Cerebellar nuclear complex (tissue), 1 donor: ENCODE data around the gene ZCCHC7.
"Not testable (repeated sequence)": the region's sequence is repeated elsewhere in the genome, so short reads cannot be mapped to it uniquely, and the experiment has no call there.

Source experiments
- DNase-seq, 2 experiments: peaks; one replicate each; lab custom pipeline; 2025; lab: John Stamatoyannopoulos, UW

ZCCHC7 gene

DNA sequence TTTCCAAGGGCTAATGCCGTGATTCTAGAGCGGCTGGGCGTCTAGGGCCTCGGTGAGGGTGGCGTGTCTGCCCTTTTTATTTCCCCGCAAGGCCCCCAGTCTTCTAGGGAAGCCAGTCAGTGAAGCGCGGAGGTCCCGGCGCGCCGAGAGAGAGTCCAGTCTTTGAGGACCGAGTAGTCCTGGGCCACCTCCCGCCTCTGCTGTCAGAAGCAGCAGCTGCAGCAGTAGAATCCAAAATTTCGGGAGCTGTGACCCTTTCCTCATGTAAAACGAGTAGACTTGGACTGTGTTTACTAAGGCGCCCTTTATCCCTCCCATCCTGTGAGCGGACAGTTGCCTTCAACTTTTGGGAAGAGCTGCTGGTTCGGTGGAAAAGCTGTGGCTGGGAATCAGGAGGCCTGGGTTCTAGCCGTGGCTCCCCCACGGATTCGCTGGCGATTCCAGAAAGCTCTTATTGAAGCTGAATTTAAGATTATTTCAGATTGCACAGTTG lies 515 bp downstream of the ZCCHC7 start:
- DNase-seq = not testable (repeated sequence)

DNA sequence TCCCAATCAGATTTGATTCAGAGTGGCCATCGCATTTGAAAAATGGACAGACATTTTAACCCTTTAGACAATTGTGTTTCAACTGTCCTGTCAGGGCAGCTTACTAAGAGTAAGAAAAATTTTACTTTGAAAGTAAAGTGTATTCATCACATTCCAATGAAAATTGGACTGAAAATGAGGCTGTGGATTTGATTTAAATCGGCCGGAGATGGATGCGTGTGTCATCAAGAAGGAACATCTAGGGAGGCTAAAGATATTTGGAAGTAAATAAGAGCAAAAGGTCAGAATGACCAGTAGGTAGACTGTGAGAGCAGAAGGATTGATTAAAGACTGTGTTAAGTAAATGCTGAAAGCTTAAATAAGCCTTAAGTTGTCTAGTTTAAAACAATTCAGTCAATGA lies 1.5 kb downstream of the ZCCHC7 start:
- DNase-seq = no peak

DNA sequence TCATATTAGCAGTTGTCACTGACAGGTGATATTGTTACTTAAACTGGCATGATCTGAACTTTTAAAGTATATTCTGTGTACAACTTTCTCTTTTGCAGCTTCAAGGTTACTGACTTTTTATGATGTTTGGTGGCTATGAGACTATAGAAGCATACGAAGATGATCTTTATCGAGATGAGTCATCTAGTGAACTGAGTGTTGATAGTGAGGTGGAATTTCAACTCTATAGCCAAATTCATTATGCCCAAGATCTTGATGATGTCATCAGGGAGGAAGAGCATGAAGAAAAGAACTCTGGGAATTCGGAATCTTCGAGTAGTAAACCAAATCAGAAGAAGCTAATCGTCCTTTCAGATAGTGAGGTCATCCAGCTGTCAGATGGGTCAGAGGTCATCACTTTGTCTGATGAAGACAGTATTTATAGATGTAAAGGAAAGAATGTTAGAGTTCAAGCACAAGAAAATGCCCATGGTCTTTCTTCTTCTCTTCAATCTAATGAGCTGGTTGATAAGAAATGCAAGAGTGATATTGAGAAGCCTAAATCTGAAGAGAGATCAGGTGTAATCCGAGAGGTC lies 5.9 kb downstream of the ZCCHC7 start:
- DNase-seq = no peak

GRCh38 chr9:37127018-37127417 lies 6.6 kb downstream of the ZCCHC7 start:
- no peak for DNase-seq

GRCh38 chr9:37128051-37128450 lies 7.7 kb downstream of the ZCCHC7 start:
- DNase-seq = no peak

DNA sequence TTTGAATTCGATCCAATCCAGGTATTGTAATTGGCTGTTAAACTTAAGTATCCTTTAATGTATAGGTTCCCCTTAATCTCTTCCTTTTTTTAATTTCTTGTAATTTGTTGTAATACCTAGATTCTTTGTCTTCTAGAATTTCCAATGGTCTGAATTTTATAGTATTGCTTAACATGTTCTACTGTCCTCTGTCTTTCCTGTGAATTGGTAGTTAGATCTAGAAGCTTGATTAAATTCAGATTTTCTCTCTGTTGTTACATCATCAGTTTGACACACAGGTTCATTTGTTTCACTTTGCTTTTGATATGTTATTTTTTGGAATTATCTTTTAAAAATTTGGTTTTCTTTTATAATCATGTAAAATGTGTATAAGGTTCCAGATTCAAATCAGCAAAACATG lies 13.8 kb downstream of the ZCCHC7 start:
- no peak for DNase-seq

GRCh38 chr9:37141015-37141414 lies 20.6 kb downstream of the ZCCHC7 start:
- no peak for DNase-seq

DNA sequence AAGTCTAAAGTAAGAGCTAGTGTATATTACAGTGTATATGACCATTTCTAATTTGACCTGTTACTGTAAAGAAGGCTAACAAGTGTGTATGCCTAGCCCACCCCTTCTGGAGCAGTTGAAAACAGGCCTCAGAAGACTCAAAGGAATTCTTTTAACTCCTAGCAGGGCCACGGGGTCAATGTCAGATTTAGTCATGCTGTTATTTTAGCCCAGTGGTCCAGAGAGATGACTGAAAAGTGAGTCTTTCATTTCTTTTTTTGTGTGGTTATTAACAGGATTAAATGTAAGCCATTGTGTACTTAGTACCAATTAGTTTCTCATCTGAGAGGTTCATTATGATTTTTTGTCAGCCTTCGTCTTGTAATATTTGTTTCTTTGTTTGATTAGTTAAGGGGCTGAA lies 24.4 kb downstream of the ZCCHC7 start:
- no peak for DNase-seq

DNA sequence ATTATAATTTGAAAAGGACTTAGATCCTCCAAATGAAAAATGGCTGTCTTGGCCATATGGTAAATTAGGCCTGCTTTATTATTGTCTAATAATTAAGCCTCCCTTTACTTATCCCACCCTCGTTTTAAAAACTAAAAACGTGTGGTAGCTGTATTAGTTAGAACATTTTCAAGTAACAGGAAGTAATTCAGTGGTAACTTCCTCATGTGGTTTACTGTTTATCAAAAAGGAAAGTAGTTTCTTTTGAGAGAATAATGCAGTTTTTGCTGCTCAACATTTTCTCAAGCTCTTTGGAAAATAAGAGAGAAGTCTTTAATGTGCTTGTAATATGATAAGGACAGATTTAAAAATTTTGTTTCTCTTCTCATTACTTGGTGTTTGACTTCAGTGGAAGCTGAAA lies 26.0 kb downstream of the ZCCHC7 start:
- DNase-seq = no peak

DNA sequence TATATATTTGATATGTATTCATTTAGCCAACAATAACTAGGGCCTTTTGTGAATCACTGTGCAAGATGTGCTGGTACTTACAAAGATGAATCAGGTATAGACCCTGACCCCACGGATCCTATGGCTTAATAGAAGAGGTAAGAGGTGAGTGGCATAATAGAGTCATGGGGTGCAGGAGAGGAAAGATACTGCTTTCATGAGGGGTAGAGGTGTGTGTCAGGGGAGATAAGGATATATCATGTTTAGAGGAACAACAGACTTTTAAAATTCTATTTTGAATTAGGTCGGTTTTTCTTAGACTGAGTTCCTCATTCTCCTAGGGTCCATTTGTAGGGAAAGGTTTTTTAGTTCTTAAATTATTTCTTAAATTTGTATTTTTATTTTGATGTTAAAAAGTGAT lies 27.8 kb downstream of the ZCCHC7 start:
- DNase-seq = no peak

GRCh38 chr9:37149666-37150308 lies 29.4 kb downstream of the ZCCHC7 start:
- no peak for DNase-seq

DNA sequence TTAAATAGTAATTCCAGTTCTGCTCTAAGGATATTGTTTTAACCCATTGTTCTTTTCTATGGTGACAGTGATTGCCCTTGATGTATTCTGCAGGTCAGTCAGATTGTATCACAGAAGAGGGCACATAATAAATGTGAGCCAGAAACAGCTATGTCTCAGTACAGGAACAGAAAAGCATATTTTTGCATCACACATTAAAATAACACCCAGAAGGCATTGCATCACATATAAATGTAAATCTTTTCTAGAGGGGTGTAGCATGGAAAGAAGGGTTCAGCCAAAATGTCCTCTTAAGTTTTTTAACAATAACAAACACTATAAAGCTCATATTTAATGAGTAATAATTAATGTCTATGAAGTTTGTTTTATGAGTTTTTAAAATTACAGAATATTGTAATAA lies 30.0 kb downstream of the ZCCHC7 start:
- DNase-seq = no peak

DNA sequence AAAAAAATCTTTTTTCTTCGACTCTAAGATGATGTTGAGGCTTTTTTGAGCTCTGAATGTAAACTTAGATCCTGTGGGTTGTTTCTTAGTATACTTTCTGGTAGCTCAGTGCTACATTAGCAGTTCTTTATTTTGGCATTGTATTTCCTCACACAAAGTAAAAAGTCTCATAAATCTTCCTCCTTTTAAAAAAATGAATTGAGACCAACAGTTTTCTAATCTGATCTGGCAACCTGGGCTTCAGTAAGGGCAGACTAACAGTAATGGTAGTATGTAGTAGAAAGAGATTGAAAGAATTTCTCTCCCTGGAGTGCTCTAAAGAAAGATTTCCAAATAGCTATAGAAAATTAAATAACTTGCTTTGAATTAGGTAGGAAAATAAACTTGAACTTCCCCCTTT lies 31.4 kb downstream of the ZCCHC7 start:
- DNase-seq = no peak

- DNase-seq = no peak
Observed at GRCh38 chr9:37152365-37152764, 32.0 kb downstream of the ZCCHC7 start.

DNA sequence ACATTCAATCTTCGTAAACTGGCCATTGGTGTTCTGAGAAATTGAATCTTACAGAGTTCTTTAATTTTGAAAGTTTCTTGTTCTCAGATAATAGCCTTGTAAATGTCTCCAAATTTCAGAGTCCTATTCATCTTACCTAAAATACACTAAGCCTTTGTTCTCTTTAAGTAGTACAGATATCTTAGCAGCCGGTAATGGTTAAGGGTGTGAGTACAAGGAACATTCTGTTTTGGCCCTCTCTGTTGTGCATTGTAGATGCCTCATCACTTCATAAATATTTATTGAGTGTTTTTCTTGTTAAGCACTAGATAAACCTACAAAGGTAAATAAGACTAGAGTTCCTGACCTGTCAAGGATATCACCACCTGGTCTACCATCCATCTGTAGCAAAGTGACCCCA lies 35.2 kb downstream of the ZCCHC7 start:
- no peak for DNase-seq

DNA sequence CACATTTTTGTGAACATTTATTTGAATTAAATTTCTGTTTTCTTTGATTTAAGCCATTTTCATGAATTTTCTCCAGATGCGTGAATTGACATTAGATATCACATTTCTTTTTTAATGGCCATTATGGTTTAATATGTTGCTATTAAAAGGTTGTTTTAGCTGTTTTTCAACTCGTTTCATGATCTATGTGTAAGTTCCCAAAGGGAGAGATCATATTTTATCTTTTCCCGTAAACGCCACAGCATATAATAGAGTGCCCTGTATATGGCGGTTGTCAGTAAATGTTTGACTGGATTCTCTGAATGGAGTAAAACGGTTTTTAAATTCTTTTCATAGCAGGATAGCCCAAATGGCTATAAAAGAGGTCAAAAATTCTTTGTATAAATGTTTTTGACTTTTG lies 35.8 kb downstream of the ZCCHC7 start:
- DNase-seq = no peak

DNA sequence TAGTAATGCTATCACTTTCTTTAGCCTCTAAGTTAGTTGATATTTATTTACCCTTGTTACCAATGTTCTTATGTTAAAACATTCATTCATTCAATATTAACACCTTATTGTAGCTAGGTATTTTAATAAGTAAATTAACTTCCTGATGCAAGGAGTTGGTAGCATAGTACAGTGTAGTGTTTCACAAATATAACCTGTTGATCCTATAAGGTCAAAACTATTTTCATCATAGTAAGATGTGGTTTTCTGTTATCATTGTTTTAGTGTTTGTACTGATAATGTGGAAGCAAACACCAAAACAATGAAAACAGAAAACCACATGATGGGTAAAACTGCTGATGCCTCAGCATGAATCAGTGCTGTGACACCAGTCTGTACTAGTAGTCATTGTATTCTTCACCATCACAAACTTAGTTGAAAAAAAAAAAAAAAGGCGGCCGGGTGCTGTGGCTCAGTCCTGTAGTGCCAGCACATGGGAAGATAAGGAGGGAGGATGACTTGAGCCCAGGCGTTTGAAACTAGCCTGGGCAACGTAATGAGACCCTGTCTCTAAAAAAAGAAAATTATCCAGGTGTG lies 36.5 kb downstream of the ZCCHC7 start:
- DNase-seq = no peak

GRCh38 chr9:37157726-37158377 lies 37.5 kb downstream of the ZCCHC7 start:
- no peak for DNase-seq

DNA sequence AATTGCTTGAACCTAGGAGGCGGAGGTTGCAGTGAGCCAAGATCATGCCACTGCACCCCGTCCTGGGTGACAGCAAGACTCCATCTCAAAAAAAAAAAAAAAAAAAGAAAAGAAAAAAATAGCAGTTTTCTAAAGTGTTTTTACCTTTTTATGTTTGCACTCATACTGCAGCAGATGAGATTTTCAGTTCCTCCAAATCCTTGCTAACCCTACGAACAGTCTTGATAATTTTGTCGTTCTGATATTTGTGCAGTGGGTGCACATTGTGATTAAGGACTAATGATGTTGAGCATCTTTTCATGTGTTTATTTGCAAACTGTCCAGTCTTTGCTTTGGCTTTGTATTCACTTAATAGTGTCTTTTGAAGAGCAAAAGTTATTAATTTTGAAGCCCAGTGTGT lies 42.9 kb downstream of the ZCCHC7 start:
- no peak for DNase-seq

GRCh38 chr9:37164335-37164734 lies 44.0 kb downstream of the ZCCHC7 start:
- DNase-seq = not testable (repeated sequence)

GRCh38 chr9:37165644-37166043 lies 45.3 kb downstream of the ZCCHC7 start:
- no peak for DNase-seq

DNA sequence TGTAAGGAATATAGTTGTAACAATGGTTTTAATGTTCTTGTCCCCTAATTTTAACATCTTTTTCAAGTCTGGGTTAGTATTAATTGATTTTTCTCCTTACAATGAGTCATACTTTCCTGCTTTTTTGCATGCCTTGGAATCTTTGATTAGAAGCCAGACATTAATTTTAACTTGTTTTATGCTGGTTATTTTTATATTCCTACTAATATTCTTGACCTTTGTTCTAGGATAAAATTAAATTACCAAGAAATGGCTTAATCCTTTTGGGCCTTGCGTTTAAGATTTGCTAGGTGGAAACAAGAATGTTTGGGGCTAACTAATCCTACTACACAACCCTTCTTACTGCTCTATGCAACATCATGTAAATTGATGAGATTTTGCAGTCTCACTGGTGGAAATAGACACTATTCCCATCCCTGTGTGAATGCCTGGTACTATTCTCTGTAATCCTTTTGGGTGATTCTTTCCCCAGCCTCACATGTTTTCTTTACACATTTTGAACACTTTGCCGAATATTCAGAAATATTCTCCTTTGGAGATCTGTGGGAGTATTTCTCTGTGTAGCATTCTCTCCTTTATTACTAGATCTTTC lies 47.2 kb downstream of the ZCCHC7 start:
- DNase-seq = no peak

GRCh38 chr9:37172557-37172956 lies 52.2 kb downstream of the ZCCHC7 start:
- DNase-seq = no peak
